ENCODE results near the gene EPB41L3. TPM values are rescaled to one million over a fixed set of nuclear protein-coding genes. Genes with fewer than 3 reads are reported as not detected.
A peak's percentile ranks its signal among the peaks of the same experiment; 100 is the strongest.

The EPB41L3 gene
- polyA plus RNA-seq, 3 donors = 25.2 to 56.6 (median 51.3) TPM

- WGBS (ENCODE audit: insufficient coverage) = no CpG with 5 or more reads among the region's 3 CpGs
- peak overlapping the region in 1 of 2 donors; percentile 62 for H3K4me3 Mint-ChIP-seq
Observed at GRCh38 chr18:5439986-5440696, 103.7 kb downstream of the EPB41L3 start.

DNA sequence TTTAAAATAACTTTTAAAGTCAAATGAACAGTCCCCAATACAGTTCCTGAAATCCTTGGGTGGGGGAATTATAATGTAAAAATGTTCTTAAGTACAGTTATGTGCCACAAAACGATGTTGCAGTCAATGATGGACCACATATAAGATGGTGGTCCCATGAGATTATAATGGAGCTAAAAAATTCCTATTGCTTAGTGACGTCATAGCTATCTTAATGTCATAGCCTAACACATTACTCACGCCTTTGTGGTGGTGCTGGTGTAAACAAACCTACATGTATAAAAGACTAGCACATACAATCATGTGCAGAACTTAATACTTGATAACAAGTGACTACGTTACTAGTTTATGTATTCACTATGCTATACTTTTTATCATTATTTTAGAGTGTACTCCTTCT, 109.4 kb downstream of the EPB41L3 start:
- Histone ChIP-seq H3K36me3 (replicated peaks in 1 of 2; ENCODE audit: control insufficient read depth in 1 of 2, insufficient read depth in 2 of 2, low read length in 2 of 2) (peaks cover 11 to 30% of the 10 kb centered on the region in 2 donors), H2AFZ (ENCODE audit: insufficient read depth, low read depth, low read length, poor library complexity, severe bottlenecking) (no peak overlapping the region), H3K9me3 (replicated peaks in 1 of 2; ENCODE audit: control insufficient read depth in 1 of 2, insufficient read depth in 1 of 2, low read length in 2 of 2) (no peaks in the 10 kb centered on the region), H3K9ac (ENCODE audit: insufficient read depth, low read length, poor library complexity, severe bottlenecking) (no peak overlapping the region), H4K20me1 (ENCODE audit: insufficient read depth, low read length) (no peaks in the 10 kb centered on the region), H3K4me1 (ENCODE audit: control insufficient read depth in 1 of 2, insufficient read depth in 2 of 2, low read length in 2 of 2) (peaks cover 13 to 14% of the 10 kb centered on the region in 2 donors), H3K27me3 (ENCODE audit: control insufficient read depth in 2 of 2, insufficient read depth in 2 of 2, low read length in 2 of 2) (no peaks in the 10 kb centered on the region), H3K4me2 (replicated peaks; ENCODE audit: extremely low read depth, low read length, poor library complexity, severe bottlenecking) (no peak overlapping the region), H3K79me2 (ENCODE audit: insufficient read depth, low read length) (no peaks in the 10 kb centered on the region), H3K27ac (ENCODE audit: low read depth in 1 of 2, low read length in 2 of 2) (no peak overlapping the region), H3K4me3 (replicated peaks in 1 of 3; ENCODE audit: low read depth in 2 of 3, low read length in 3 of 3) (no peak overlapping the region)
- Mint-ChIP-seq H3K27ac (no peak overlapping the region), H3K36me3 (peaks cover 22 to 26% of the 10 kb centered on the region in 2 donors), H3K4me3 (no peak overlapping the region), H3K27me3 (ENCODE audit: low read depth in 3 of 3) (peaks cover 0 to 2% (median 0%) of the 10 kb centered on the region in 3 donors), H3K9me3 (no peaks in the 10 kb centered on the region), H3K4me1 (peaks cover 16% of the 10 kb centered on the region)
- WGBS (ENCODE audit: insufficient coverage) = no CpG with 5 or more reads among the region's 4 CpGs
- no peak for DNase-seq
- intact Hi-C loops (cut with micrococcal nuclease) = no loop called here
- TF ChIP-seq, protein P1, sequence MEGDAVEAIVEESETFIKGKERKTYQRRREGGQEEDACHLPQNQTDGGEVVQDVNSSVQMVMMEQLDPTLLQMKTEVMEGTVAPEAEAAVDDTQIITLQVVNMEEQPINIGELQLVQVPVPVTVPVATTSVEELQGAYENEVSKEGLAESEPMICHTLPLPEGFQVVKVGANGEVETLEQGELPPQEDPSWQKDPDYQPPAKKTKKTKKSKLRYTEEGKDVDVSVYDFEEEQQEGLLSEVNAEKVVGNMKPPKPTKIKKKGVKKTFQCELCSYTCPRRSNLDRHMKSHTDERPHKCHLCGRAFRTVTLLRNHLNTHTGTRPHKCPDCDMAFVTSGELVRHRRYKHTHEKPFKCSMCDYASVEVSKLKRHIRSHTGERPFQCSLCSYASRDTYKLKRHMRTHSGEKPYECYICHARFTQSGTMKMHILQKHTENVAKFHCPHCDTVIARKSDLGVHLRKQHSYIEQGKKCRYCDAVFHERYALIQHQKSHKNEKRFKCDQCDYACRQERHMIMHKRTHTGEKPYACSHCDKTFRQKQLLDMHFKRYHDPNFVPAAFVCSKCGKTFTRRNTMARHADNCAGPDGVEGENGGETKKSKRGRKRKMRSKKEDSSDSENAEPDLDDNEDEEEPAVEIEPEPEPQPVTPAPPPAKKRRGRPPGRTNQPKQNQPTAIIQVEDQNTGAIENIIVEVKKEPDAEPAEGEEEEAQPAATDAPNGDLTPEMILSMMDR (IDR thresholded peaks at IDR 0.05) = no peak

More at GRCh38 chr18:5439986-5440696, 103.7 kb downstream of the EPB41L3 start:
- TF ChIP-seq, protein P1 (IDR thresholded peaks at IDR 0.05) = no peak
- H3K4me1 ChIP-seq (ENCODE audit: control insufficient read depth in 1 of 2, insufficient read depth in 2 of 2, low read length in 2 of 2) = peaks cover 39 to 46% of the 10 kb centered on the region in 2 donors
- intact Hi-C loops (cut with micrococcal nuclease) = no loop called here
- H3K27me3 Mint-ChIP-seq (ENCODE audit: low read depth in 3 of 3) = no peaks in the 10 kb centered on the region
- peak overlapping the region; percentile 65 for H3K4me2 ChIP-seq (replicated peaks; ENCODE audit: extremely low read depth, low read length, poor library complexity, severe bottlenecking)
- H3K36me3 Mint-ChIP-seq = peaks cover 7 to 20% of the 10 kb centered on the region in 2 donors
- peaks cover 4 to 6% of the 10 kb centered on the region in 2 donors for H3K36me3 ChIP-seq (replicated peaks in 1 of 2; ENCODE audit: control insufficient read depth in 1 of 2, insufficient read depth in 2 of 2, low read length in 2 of 2)
- H3K79me2 ChIP-seq (ENCODE audit: insufficient read depth, low read length) = no peaks in the 10 kb centered on the region
- H4K20me1 ChIP-seq (ENCODE audit: insufficient read depth, low read length) = no peaks in the 10 kb centered on the region
- peak; percentile 61 to 90 (median 81) for DNase-seq
- H3K4me1 Mint-ChIP-seq = peaks cover 44% of the 10 kb centered on the region
- peak overlapping the region in 2 of 3 experiments; percentile 16 to 60 for H3K4me3 ChIP-seq (replicated peaks in 1 of 3; ENCODE audit: low read depth in 2 of 3, low read length in 3 of 3)
- H3K9me3 Mint-ChIP-seq = peaks cover 0 to 3% (median 0%) of the 10 kb centered on the region in 7 donors
- H2AFZ ChIP-seq (ENCODE audit: insufficient read depth, low read depth, low read length, poor library complexity, severe bottlenecking) = no peak overlapping the region
- H3K27ac ChIP-seq (ENCODE audit: low read depth in 1 of 2, low read length in 2 of 2) = peak overlapping the region in 1 of 2 donors; percentile 76
- H3K27ac Mint-ChIP-seq = peak overlapping the region; percentile 74 to 94 (median 91)
- no peaks in the 10 kb centered on the region for H3K27me3 ChIP-seq (ENCODE audit: control insufficient read depth in 2 of 2, insufficient read depth in 2 of 2, low read length in 2 of 2)
- H3K9ac ChIP-seq (ENCODE audit: insufficient read depth, low read length, poor library complexity, severe bottlenecking) = peak overlapping the region; percentile 19
- H3K9me3 ChIP-seq (replicated peaks in 1 of 2; ENCODE audit: control insufficient read depth in 1 of 2, insufficient read depth in 1 of 2, low read length in 2 of 2) = no peaks in the 10 kb centered on the region
